ENCODE measurements around the gene PITX1. TPM values are rescaled to one million over a fixed set of nuclear protein-coding genes. Genes with fewer than 3 reads are reported as not detected.
"Not testable (repeated sequence)": the region's sequence is repeated elsewhere in the genome, so short reads cannot be mapped to it uniquely, and the experiment has no call there.

The PITX1 gene
- total RNA-seq, 1 donor from 2014 or later = not detected

GRCh38 chr5:135007749-135008363 lies 26.2 kb downstream of the PITX1 start:
- Histone ChIP-seq H3K27ac (no peak overlapping the region), H3K9me3 (ENCODE audit: low read depth) (no peaks in the 10 kb centered on the region), H4K20me1 (ENCODE audit: low read depth) (no peaks in the 10 kb centered on the region), H3K4me2 (no peak overlapping the region), H3K9ac (no peak overlapping the region), H3K4me1 (no peaks in the 10 kb centered on the region), H3K4me3 (no peak overlapping the region), H3K27me3 (no peaks in the 10 kb centered on the region), H3K36me3 (no peaks in the 10 kb centered on the region), H3K79me2 (ENCODE audit: low read depth) (no peaks in the 10 kb centered on the region), H3F3A (ENCODE audit: low read depth) (no peaks in the 10 kb centered on the region), H2AFZ (replicated peaks) (no peak overlapping the region)
- Mint-ChIP-seq H3K9me3 (peaks cover 2% of the 10 kb centered on the region), H3K27me3 (ENCODE audit: insufficient read depth, low read depth) (peaks cover 2% of the 10 kb centered on the region), H3K4me1 (no peaks in the 10 kb centered on the region), H3K27ac (no peak overlapping the region), H3K4me3 (no peak overlapping the region), H3K36me3 (peaks cover 2% of the 10 kb centered on the region)
- TF ChIP-seq EZH2 (IDR thresholded peaks at IDR 0.05) = no peak
- TF ChIP-seq CTCF (IDR thresholded peaks at IDR 0.05) = no peak
- TF ChIP-seq EZH2phosphoT487 (IDR thresholded peaks at IDR 0.05) = no peak
- DNase-seq (ENCODE audit: low spot score) = no peak

- no peaks in the 10 kb centered on the region for H3K4me1 ChIP-seq
- TF ChIP-seq EZH2 (IDR thresholded peaks at IDR 0.05) = no peak
- H3K27me3 ChIP-seq = no peaks in the 10 kb centered on the region
- no peak overlapping the region for H3K27ac ChIP-seq
- no peak overlapping the region for H3K4me3 ChIP-seq
- no peaks in the 10 kb centered on the region for H3F3A ChIP-seq (ENCODE audit: low read depth)
- Mint-ChIP-seq H3K9me3 (peaks cover 2% of the 10 kb centered on the region), H3K27ac (no peak overlapping the region), H3K4me1 (no peaks in the 10 kb centered on the region), H3K36me3 (peaks cover 2% of the 10 kb centered on the region), H3K27me3 (ENCODE audit: insufficient read depth, low read depth) (peaks cover 2% of the 10 kb centered on the region), H3K4me3 (no peak overlapping the region)
- H2AFZ ChIP-seq (replicated peaks) = no peak overlapping the region
- no peaks in the 10 kb centered on the region for H4K20me1 ChIP-seq (ENCODE audit: low read depth)
- no peak overlapping the region for H3K4me2 ChIP-seq
- H3K79me2 ChIP-seq (ENCODE audit: low read depth) = no peaks in the 10 kb centered on the region
- H3K9ac ChIP-seq = no peak overlapping the region
- H3K9me3 ChIP-seq (ENCODE audit: low read depth) = no peaks in the 10 kb centered on the region
- no peaks in the 10 kb centered on the region for H3K36me3 ChIP-seq
- no peak for DNase-seq (ENCODE audit: low spot score)
Measured at GRCh38 chr5:135007305-135007704, 26.7 kb downstream of the PITX1 start.

- no peak overlapping the region for H3K27ac Mint-ChIP-seq
- H3K9ac ChIP-seq = no peak overlapping the region
- no peaks in the 10 kb centered on the region for H3K79me2 ChIP-seq (ENCODE audit: low read depth)
- no peak overlapping the region for H3K27ac ChIP-seq
- no peaks in the 10 kb centered on the region for H3F3A ChIP-seq (ENCODE audit: low read depth)
- H3K4me1 Mint-ChIP-seq = no peaks in the 10 kb centered on the region
- no peak overlapping the region for H3K4me3 ChIP-seq
- TF ChIP-seq EZH2 (IDR thresholded peaks at IDR 0.05) = no peak
- no peak for TF ChIP-seq CTCF (IDR thresholded peaks at IDR 0.05)
- TF ChIP-seq EZH2phosphoT487 (IDR thresholded peaks at IDR 0.05) = no peak
- no peaks in the 10 kb centered on the region for H3K27me3 ChIP-seq
- H3K36me3 Mint-ChIP-seq = peaks cover 2% of the 10 kb centered on the region
- DNase-seq (ENCODE audit: low spot score) = no peak
- peaks cover 2% of the 10 kb centered on the region for H3K27me3 Mint-ChIP-seq (ENCODE audit: insufficient read depth, low read depth)
- H4K20me1 ChIP-seq (ENCODE audit: low read depth) = no peaks in the 10 kb centered on the region
- H3K9me3 ChIP-seq (ENCODE audit: low read depth) = no peaks in the 10 kb centered on the region
- H3K9me3 Mint-ChIP-seq = peaks cover 2% of the 10 kb centered on the region
- no peak overlapping the region for H3K4me3 Mint-ChIP-seq
- no peak overlapping the region for H3K4me2 ChIP-seq
- H3K36me3 ChIP-seq = no peaks in the 10 kb centered on the region
- no peak overlapping the region for H2AFZ ChIP-seq (replicated peaks)
- no peaks in the 10 kb centered on the region for H3K4me1 ChIP-seq
Measured at GRCh38 chr5:135005076-135005475, 29.0 kb downstream of the PITX1 start.

GRCh38 chr5:135004376-135004775 lies 29.7 kb downstream of the PITX1 start:
- Histone ChIP-seq H3K9me3 (ENCODE audit: low read depth) (no peaks in the 10 kb centered on the region), H3K4me1 (no peaks in the 10 kb centered on the region), H3K4me3 (no peak overlapping the region), H3K79me2 (ENCODE audit: low read depth) (no peaks in the 10 kb centered on the region), H3K27ac (no peak overlapping the region), H3K9ac (no peak overlapping the region), H3F3A (ENCODE audit: low read depth) (no peaks in the 10 kb centered on the region), H3K4me2 (no peak overlapping the region), H2AFZ (replicated peaks) (no peak overlapping the region), H3K27me3 (no peaks in the 10 kb centered on the region), H4K20me1 (ENCODE audit: low read depth) (no peaks in the 10 kb centered on the region), H3K36me3 (no peaks in the 10 kb centered on the region)
- Mint-ChIP-seq H3K27ac (peak overlapping the region; percentile 44), H3K27me3 (ENCODE audit: insufficient read depth, low read depth) (peaks cover 6% of the 10 kb centered on the region), H3K36me3 (peaks cover 2% of the 10 kb centered on the region), H3K4me1 (no peaks in the 10 kb centered on the region), H3K9me3 (peaks cover 2% of the 10 kb centered on the region), H3K4me3 (no peak overlapping the region)
- DNase-seq (ENCODE audit: low spot score) = no peak
- TF ChIP-seq CTCF (IDR thresholded peaks at IDR 0.05) (no peak), EZH2 (IDR thresholded peaks at IDR 0.05) (no peak), EZH2phosphoT487 (IDR thresholded peaks at IDR 0.05) (no peak)

- not testable (repeated sequence) for H3K4me1 Mint-ChIP-seq; H3K9me3 Mint-ChIP-seq; H3K79me2 ChIP-seq (ENCODE audit: low read depth); H3K36me3 Mint-ChIP-seq; H3F3A ChIP-seq (ENCODE audit: low read depth); H3K36me3 ChIP-seq; H3K9me3 ChIP-seq (ENCODE audit: low read depth); H3K27ac ChIP-seq; H3K9ac ChIP-seq; H3K27ac Mint-ChIP-seq; H3K27me3 Mint-ChIP-seq (ENCODE audit: insufficient read depth, low read depth); H3K4me3 Mint-ChIP-seq; H3K4me2 ChIP-seq; H3K4me1 ChIP-seq; H3K4me3 ChIP-seq; H2AFZ ChIP-seq (replicated peaks); DNase-seq (ENCODE audit: low spot score); H4K20me1 ChIP-seq (ENCODE audit: low read depth); H3K27me3 ChIP-seq
Measured at GRCh38 chr5:134998068-134998467, 36.0 kb downstream of the PITX1 start.

Data from neural progenitor cell (in vitro differentiated cells).